ENCODE measurements around the gene DNAJB1. TPM values are rescaled to one million over a fixed set of nuclear protein-coding genes. Genes with fewer than 3 reads are reported as not detected.

DNAJB1 gene
- total and polyA plus RNA-seq, 2 experiments from 2014 or later: 43.2 to 53.3 TPM

DNA sequence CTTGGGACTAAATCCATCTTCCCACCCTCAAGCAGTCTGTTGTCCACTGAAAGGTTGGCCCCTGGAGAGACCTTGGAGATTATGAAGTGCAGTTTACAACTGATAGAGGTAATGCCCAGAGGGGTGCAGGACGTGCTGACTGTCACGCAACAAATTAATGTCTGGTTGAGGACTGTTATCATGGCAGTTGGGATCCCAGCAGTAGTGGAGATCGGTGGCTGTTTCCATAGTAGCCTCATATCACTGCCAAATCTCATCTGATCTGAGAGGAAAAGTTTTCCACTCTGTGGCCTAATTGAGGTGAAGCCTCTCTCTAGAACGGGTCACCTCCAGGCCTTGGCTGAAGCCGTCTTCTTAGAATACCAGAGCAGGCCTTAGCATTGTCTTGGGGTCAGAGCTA, 15.3 kb upstream of the DNAJB1 start:
- H3K79me2 ChIP-seq (replicated peaks; ENCODE audit: insufficient read depth): peaks cover 74% of the 10 kb centered on the region
- peaks cover 11% of the 10 kb centered on the region for H3K4me1 Mint-ChIP-seq

DNA sequence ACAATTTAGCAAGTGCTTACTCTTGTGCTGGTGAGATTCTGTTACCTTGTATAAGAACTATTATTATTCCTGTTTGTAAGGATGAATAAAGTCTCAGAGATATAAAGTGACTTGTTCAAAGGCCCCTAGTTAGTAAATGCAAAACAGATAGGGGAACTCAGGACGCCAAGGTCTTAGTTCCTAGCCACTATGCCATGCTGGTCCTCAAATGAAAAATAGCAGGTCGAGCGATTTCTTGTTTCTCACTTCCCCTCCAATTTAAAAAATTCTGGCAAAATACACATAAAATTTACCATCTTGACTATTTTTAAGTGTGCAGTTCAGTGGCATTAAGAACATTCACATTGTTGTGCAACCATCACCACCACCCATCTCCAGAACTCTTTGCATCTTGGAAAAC, 12.3 kb upstream of the DNAJB1 start:
- Mint-ChIP-seq H3K27me3 (ENCODE audit: insufficient read depth, low read depth, poor library complexity) (peaks cover 21% of the 10 kb centered on the region), H3K27ac (no peak overlapping the region), H3K4me1 (peaks cover 12% of the 10 kb centered on the region), H3K9me3 (no peaks in the 10 kb centered on the region; the same call in 2 of the 3 replicates), H3K36me3 (ENCODE audit: low read depth) (peaks cover 4% of the 10 kb centered on the region; the same call in 1 of the 3 replicates), H3K4me3 (peak overlapping the region; percentile 92)
- Histone ChIP-seq H3K27ac (ENCODE audit: low read depth) (no peak overlapping the region), H3K4me2 (peak overlapping the region; percentile 88), H3K27me3 (ENCODE audit: insufficient read depth) (no peaks in the 10 kb centered on the region), H3K36me3 (ENCODE audit: insufficient read depth) (no peaks in the 10 kb centered on the region; the same call in 1 of the 2 replicates), H4K20me1 (replicated peaks; ENCODE audit: insufficient read depth) (peaks cover 22% of the 10 kb centered on the region), H3K4me3 (peak overlapping the region; percentile 88), H3F3A (replicated peaks; ENCODE audit: low read depth) (no peaks in the 10 kb centered on the region), H2AFZ (no peak overlapping the region), H3K4me1 (ENCODE audit: insufficient read depth) (peaks cover 8% of the 10 kb centered on the region), H3K79me2 (replicated peaks; ENCODE audit: insufficient read depth) (peaks cover 55% of the 10 kb centered on the region), H3K9me2 (ENCODE audit: insufficient read depth) (0 out of 2 replicates have a peak, but pooled peaks cover 4% of the 10 kb centered on the region)
- no peak for DNase-seq (ENCODE audit: low spot score)
- ATAC-seq: no peak
- TF ChIP-seq, protein P1, sequence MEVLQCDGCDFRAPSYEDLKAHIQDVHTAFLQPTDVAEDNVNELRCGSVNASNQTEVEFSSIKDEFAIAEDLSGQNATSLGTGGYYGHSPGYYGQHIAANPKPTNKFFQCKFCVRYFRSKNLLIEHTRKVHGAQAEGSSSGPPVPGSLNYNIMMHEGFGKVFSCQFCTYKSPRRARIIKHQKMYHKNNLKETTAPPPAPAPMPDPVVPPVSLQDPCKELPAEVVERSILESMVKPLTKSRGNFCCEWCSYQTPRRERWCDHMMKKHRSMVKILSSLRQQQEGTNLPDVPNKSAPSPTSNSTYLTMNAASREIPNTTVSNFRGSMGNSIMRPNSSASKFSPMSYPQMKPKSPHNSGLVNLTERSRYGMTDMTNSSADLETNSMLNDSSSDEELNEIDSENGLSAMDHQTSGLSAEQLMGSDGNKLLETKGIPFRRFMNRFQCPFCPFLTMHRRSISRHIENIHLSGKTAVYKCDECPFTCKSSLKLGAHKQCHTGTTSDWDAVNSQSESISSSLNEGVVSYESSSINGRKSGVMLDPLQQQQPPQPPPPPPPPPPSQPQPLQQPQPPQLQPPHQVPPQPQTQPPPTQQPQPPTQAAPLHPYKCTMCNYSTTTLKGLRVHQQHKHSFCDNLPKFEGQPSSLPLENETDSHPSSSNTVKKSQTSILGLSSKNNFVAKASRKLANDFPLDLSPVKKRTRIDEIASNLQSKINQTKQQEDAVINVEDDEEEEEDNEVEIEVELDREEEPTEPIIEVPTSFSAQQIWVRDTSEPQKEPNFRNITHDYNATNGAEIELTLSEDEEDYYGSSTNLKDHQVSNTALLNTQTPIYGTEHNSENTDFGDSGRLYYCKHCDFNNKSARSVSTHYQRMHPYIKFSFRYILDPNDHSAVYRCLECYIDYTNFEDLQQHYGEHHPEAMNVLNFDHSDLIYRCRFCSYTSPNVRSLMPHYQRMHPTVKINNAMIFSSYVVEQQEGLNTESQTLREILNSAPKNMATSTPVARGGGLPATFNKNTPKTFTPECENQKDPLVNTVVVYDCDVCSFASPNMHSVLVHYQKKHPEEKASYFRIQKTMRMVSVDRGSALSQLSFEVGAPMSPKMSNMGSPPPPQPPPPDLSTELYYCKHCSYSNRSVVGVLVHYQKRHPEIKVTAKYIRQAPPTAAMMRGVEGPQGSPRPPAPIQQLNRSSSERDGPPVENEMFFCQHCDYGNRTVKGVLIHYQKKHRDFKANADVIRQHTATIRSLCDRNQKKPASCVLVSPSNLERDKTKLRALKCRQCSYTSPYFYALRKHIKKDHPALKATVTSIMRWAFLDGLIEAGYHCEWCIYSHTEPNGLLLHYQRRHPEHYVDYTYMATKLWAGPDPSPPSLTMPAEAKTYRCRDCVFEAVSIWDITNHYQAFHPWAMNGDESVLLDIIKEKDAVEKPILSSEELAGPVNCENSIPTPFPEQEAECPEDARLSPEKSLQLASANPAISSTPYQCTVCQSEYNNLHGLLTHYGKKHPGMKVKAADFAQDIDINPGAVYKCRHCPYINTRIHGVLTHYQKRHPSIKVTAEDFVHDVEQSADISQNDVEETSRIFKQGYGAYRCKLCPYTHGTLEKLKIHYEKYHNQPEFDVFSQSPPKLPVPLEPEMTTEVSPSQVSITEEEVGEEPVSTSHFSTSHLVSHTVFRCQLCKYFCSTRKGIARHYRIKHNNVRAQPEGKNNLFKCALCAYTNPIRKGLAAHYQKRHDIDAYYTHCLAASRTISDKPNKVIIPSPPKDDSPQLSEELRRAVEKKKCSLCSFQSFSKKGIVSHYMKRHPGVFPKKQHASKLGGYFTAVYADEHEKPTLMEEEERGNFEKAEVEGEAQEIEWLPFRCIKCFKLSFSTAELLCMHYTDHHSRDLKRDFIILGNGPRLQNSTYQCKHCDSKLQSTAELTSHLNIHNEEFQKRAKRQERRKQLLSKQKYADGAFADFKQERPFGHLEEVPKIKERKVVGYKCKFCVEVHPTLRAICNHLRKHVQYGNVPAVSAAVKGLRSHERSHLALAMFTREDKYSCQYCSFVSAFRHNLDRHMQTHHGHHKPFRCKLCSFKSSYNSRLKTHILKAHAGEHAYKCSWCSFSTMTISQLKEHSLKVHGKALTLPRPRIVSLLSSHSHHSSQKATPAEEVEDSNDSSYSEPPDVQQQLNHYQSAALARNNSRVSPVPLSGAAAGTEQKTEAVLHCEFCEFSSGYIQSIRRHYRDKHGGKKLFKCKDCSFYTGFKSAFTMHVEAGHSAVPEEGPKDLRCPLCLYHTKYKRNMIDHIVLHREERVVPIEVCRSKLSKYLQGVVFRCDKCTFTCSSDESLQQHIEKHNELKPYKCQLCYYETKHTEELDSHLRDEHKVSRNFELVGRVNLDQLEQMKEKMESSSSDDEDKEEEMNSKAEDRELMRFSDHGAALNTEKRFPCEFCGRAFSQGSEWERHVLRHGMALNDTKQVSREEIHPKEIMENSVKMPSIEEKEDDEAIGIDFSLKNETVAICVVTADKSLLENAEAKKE (CRISPR knock-in tag; IDR thresholded peaks at IDR 0.05): no peak
- TF ChIP-seq ZNF331 (CRISPR knock-in tag; IDR thresholded peaks at IDR 0.05; ENCODE audit: low read depth) (no peak), EZH2 (IDR thresholded peaks at IDR 0.05; ENCODE audit: low read depth, unreplicated experiment) (no peak), EZH2phosphoT487 (IDR thresholded peaks at IDR 0.05; ENCODE audit: unreplicated experiment) (no peak)

More for the DNA sequence above, 15.3 kb upstream of the DNAJB1 start:
- no peak for DNase-seq (ENCODE audit: low spot score)
- no peak for ATAC-seq
- H3K27ac ChIP-seq (ENCODE audit: low read depth): no peak overlapping the region
- Mint-ChIP-seq H3K4me3 (no peak overlapping the region), H3K36me3 (ENCODE audit: low read depth) (peaks cover 4% of the 10 kb centered on the region; the same call in 1 of the 3 replicates), H3K27ac (no peak overlapping the region), H3K9me3 (no peaks in the 10 kb centered on the region; the same call in 2 of the 3 replicates), H3K27me3 (ENCODE audit: insufficient read depth, low read depth, poor library complexity) (peaks cover 18% of the 10 kb centered on the region)
- no peak overlapping the region for H2AFZ ChIP-seq
- H3K27me3 ChIP-seq (ENCODE audit: insufficient read depth): no peaks in the 10 kb centered on the region
- peaks cover 22% of the 10 kb centered on the region for H4K20me1 ChIP-seq (replicated peaks; ENCODE audit: insufficient read depth)
- H3K4me3 ChIP-seq: no peak overlapping the region
- H3K36me3 ChIP-seq (ENCODE audit: insufficient read depth): no peaks in the 10 kb centered on the region; the same call in 1 of the 2 replicates
- H3K9me2 ChIP-seq (ENCODE audit: insufficient read depth): 0 out of 2 replicates have a peak, but pooled peaks cover 4% of the 10 kb centered on the region
- H3K4me2 ChIP-seq: no peak overlapping the region
- H3K4me1 ChIP-seq (ENCODE audit: insufficient read depth): peaks cover 15% of the 10 kb centered on the region
- 0 out of 2 replicates have a peak, but pooled peaks cover 7% of the 10 kb centered on the region for H3F3A ChIP-seq (replicated peaks; ENCODE audit: low read depth)
- no peak for TF ChIP-seq CREB1 (CRISPR knock-in tag; IDR thresholded peaks at IDR 0.05; ENCODE audit: low read depth)
- TF ChIP-seq ZNF114 (CRISPR knock-in tag; IDR thresholded peaks at IDR 0.05): no peak
- TF ChIP-seq EZH2phosphoT487 (IDR thresholded peaks at IDR 0.05; ENCODE audit: unreplicated experiment): no peak
- TF ChIP-seq STAT1 (IDR thresholded peaks at IDR 0.05; ENCODE audit: unreplicated experiment): no peak
- TF ChIP-seq, protein P2, sequence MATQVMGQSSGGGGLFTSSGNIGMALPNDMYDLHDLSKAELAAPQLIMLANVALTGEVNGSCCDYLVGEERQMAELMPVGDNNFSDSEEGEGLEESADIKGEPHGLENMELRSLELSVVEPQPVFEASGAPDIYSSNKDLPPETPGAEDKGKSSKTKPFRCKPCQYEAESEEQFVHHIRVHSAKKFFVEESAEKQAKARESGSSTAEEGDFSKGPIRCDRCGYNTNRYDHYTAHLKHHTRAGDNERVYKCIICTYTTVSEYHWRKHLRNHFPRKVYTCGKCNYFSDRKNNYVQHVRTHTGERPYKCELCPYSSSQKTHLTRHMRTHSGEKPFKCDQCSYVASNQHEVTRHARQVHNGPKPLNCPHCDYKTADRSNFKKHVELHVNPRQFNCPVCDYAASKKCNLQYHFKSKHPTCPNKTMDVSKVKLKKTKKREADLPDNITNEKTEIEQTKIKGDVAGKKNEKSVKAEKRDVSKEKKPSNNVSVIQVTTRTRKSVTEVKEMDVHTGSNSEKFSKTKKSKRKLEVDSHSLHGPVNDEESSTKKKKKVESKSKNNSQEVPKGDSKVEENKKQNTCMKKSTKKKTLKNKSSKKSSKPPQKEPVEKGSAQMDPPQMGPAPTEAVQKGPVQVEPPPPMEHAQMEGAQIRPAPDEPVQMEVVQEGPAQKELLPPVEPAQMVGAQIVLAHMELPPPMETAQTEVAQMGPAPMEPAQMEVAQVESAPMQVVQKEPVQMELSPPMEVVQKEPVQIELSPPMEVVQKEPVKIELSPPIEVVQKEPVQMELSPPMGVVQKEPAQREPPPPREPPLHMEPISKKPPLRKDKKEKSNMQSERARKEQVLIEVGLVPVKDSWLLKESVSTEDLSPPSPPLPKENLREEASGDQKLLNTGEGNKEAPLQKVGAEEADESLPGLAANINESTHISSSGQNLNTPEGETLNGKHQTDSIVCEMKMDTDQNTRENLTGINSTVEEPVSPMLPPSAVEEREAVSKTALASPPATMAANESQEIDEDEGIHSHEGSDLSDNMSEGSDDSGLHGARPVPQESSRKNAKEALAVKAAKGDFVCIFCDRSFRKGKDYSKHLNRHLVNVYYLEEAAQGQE (IDR thresholded peaks at IDR 0.05; ENCODE audit: unreplicated experiment): no peak
- TF ChIP-seq POLR2AphosphoS5 (IDR thresholded peaks at IDR 0.05; ENCODE audit: low read depth): no peak
- no peak for TF ChIP-seq JUNB (IDR thresholded peaks at IDR 0.05; ENCODE audit: unreplicated experiment)

Data from GM23338 (cell line).